Gastroesophageal sphincter (tissue), 3 donors: ENCODE data around the gene GSPT1.

Experiments used
- POLR2AphosphoS5 ChIP-seq: sonication (generic); formaldehyde crosslinking; IDR thresholded peaks from one replicate; pipeline ENCODE4 v1.6.1; 2017; ENCODE audit warnings: antibody characterized with exemption
- TF ChIP-seq, protein P1 (sequence below), 4 experiments: fragments of 200-600 bp in 2 of 4; fragments of 450-650 bp in 2 of 4; sonication (generic) in 1 of 4; IDR thresholded peaks; one replicate each; pipeline ENCODE4 v1.5.1; 2017 to 2019; ENCODE audit warnings: antibody characterized with exemption in 4 of 4, mild to moderate bottlenecking in 2 of 4, moderate library complexity in 2 of 4

DNA sequence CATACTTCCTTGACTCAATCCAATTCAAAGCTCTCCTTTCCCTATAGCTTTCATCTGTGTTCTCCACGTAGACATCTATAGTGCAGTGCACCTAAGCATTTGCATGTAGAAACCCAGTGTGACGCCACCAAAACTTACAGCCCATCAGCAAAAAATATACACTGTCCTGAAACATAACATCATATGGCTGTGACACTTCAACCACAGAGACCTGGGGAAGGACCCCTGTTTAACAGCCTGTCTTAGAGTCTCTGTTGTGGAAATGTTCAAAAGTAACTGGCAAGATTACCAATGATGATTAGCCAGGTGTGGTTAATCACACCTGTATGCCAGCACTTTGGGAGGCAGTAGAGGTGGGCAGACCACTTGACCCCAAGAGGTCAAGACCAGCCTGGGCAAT is 22.2 kb downstream of the GSPT1 start:
- TF ChIP-seq, protein P1, sequence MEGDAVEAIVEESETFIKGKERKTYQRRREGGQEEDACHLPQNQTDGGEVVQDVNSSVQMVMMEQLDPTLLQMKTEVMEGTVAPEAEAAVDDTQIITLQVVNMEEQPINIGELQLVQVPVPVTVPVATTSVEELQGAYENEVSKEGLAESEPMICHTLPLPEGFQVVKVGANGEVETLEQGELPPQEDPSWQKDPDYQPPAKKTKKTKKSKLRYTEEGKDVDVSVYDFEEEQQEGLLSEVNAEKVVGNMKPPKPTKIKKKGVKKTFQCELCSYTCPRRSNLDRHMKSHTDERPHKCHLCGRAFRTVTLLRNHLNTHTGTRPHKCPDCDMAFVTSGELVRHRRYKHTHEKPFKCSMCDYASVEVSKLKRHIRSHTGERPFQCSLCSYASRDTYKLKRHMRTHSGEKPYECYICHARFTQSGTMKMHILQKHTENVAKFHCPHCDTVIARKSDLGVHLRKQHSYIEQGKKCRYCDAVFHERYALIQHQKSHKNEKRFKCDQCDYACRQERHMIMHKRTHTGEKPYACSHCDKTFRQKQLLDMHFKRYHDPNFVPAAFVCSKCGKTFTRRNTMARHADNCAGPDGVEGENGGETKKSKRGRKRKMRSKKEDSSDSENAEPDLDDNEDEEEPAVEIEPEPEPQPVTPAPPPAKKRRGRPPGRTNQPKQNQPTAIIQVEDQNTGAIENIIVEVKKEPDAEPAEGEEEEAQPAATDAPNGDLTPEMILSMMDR (IDR thresholded peaks at IDR 0.05): no peak
- no peak for TF ChIP-seq POLR2AphosphoS5
